Measurements from ENCODE around the gene SMURF1.

Gene SMURF1

GRCh38 chr7:99097730-99098129, 46.2 kb downstream of the SMURF1 start:
- H3K27ac ChIP-seq, result no peak overlapping the region

DNA sequence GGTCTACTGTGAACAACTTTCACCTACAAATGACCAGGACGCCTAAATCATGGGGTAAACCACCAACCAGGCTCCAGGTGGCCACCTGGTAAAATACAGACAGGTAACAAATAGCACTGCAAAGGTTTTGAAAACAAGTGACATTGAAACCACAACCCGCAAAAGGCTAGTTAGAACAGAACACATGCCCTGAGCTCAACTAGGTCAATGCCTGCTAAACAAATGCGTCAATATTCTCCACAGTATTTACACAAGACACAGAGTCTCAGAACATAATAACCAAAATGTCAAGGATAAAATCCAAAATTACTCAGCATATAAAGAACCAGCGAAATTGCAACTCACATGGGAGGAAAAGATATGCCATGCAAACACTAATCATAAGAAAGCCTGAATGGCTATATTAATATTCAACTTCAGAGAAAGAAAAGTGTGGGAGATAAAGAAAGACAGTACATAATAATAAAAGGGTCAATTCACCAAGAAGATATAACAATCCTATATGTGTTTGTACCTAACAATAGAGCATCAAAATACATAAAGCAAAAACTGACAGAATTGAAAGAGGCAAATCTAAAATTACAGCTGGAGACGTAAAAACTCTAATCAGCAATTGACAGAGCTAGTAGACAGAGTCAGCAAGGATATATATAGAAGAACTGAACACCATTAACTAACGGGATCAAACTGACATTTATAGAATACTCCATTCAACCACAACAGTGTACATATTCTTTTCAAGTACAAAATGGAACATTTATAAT, 47.6 kb downstream of the SMURF1 start:
- no peaks in the 10 kb centered on the region for H3K36me3 ChIP-seq (ENCODE audit: control insufficient read depth, insufficient read depth, low read length)
- no peak overlapping the region for H3K9ac ChIP-seq
- H3K9me3 ChIP-seq (ENCODE audit: control insufficient read depth, low read length), result no peaks in the 10 kb centered on the region
- peaks cover 28% of the 10 kb centered on the region for H3K79me2 ChIP-seq
- H3K4me2 ChIP-seq (ENCODE audit: low read length), result no peak overlapping the region
- TF ChIP-seq, protein P1, sequence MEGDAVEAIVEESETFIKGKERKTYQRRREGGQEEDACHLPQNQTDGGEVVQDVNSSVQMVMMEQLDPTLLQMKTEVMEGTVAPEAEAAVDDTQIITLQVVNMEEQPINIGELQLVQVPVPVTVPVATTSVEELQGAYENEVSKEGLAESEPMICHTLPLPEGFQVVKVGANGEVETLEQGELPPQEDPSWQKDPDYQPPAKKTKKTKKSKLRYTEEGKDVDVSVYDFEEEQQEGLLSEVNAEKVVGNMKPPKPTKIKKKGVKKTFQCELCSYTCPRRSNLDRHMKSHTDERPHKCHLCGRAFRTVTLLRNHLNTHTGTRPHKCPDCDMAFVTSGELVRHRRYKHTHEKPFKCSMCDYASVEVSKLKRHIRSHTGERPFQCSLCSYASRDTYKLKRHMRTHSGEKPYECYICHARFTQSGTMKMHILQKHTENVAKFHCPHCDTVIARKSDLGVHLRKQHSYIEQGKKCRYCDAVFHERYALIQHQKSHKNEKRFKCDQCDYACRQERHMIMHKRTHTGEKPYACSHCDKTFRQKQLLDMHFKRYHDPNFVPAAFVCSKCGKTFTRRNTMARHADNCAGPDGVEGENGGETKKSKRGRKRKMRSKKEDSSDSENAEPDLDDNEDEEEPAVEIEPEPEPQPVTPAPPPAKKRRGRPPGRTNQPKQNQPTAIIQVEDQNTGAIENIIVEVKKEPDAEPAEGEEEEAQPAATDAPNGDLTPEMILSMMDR (IDR thresholded peaks at IDR 0.05), result no peak
- no peak overlapping the region for H3K27ac ChIP-seq
- no peaks in the 10 kb centered on the region for H3K4me1 ChIP-seq
- H2AFZ ChIP-seq, result no peak overlapping the region
- H3K27me3 ChIP-seq (ENCODE audit: control insufficient read depth, insufficient read depth, low read length), result no peaks in the 10 kb centered on the region
- H3K4me3 ChIP-seq (ENCODE audit: low read depth, low read length), result no peak overlapping the region

More at GRCh38 chr7:99097730-99098129, 46.2 kb downstream of the SMURF1 start:
- no peaks in the 10 kb centered on the region for H3K9me3 ChIP-seq (ENCODE audit: control insufficient read depth, low read length)
- H2AFZ ChIP-seq, result no peak overlapping the region
- no peak overlapping the region for H3K9ac ChIP-seq
- H3K4me2 ChIP-seq (ENCODE audit: low read length), result no peak overlapping the region
- H3K4me1 ChIP-seq, result no peaks in the 10 kb centered on the region
- H3K27me3 ChIP-seq (ENCODE audit: control insufficient read depth, insufficient read depth, low read length), result no peaks in the 10 kb centered on the region
- no peak overlapping the region for H3K4me3 ChIP-seq (ENCODE audit: low read depth, low read length)
- peaks cover 24% of the 10 kb centered on the region for H3K79me2 ChIP-seq
- TF ChIP-seq, protein P1 (IDR thresholded peaks at IDR 0.05), result no peak
- no peaks in the 10 kb centered on the region for H3K36me3 ChIP-seq (ENCODE audit: control insufficient read depth, insufficient read depth, low read length)

DNA sequence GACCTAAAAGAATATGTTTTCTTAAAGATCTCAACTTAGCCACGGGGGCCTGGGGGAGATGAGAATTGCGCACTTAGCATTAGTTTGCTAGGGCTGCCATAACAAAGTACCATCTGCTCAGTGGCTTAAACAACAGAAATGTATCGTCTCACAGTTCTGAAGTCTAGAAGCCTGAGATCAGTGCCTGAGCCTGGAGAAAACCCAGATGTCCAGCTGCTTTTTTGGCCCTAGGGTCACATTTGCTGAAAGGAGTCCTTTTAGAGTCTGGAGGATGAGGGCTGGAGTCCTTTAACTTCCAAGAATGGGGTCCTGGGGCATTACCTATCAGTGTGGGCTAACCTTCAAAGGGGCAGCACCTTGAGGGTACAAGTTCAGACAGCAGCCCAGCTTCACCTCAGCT, 48.2 kb downstream of the SMURF1 start:
- Histone ChIP-seq H3K79me2 (peaks cover 28% of the 10 kb centered on the region), H3K36me3 (ENCODE audit: control insufficient read depth, insufficient read depth, low read length) (no peaks in the 10 kb centered on the region), H3K9ac (no peak overlapping the region), H3K4me1 (no peaks in the 10 kb centered on the region), H3K27me3 (ENCODE audit: control insufficient read depth, insufficient read depth, low read length) (no peaks in the 10 kb centered on the region), H3K27ac (no peak overlapping the region), H3K4me2 (ENCODE audit: low read length) (no peak overlapping the region), H3K9me3 (ENCODE audit: control insufficient read depth, low read length) (no peaks in the 10 kb centered on the region), H2AFZ (no peak overlapping the region), H3K4me3 (ENCODE audit: low read depth, low read length) (no peak overlapping the region)
- TF ChIP-seq, protein P1 (IDR thresholded peaks at IDR 0.05), result no peak

- H3K27ac ChIP-seq, result no peak overlapping the region
- no peak overlapping the region for H3K9ac ChIP-seq
- H3K9me3 ChIP-seq (ENCODE audit: control insufficient read depth, low read length), result no peaks in the 10 kb centered on the region
- no peaks in the 10 kb centered on the region for H3K36me3 ChIP-seq (ENCODE audit: control insufficient read depth, insufficient read depth, low read length)
- no peaks in the 10 kb centered on the region for H3K27me3 ChIP-seq (ENCODE audit: control insufficient read depth, insufficient read depth, low read length)
- no peak overlapping the region for H3K4me3 ChIP-seq (ENCODE audit: low read depth, low read length)
- TF ChIP-seq, protein P1 (IDR thresholded peaks at IDR 0.05), result no peak
- H3K79me2 ChIP-seq, result peaks cover 26% of the 10 kb centered on the region
- no peaks in the 10 kb centered on the region for H3K4me1 ChIP-seq
- no peak overlapping the region for H3K4me2 ChIP-seq (ENCODE audit: low read length)
- H2AFZ ChIP-seq, result no peak overlapping the region
Measured at GRCh38 chr7:99094401-99094800, 49.5 kb downstream of the SMURF1 start.

All from parathyroid adenoma (tissue), 2 donors.